Mucosa of stomach (tissue), 1 donor: ENCODE data around the gene ARL3.

ENCODE experiments used
- H3K27me3 ChIP-seq: one replicate; pipeline ENCODE4 v1.7.0; 2013; ENCODE audit warnings: mild to moderate bottlenecking, low read length; ENCODE audit not compliant: control insufficient read depth, insufficient read depth
- H3K36me3 ChIP-seq: one replicate; pipeline ENCODE4 v1.7.0; 2013; ENCODE audit warnings: low read length; ENCODE audit not compliant: control insufficient read depth, insufficient read depth
- H3K4me1 ChIP-seq: one replicate; pipeline ENCODE4 v1.7.0; 2013; ENCODE audit warnings: mild to moderate bottlenecking, low read length; ENCODE audit not compliant: control insufficient read depth, insufficient read depth
- H3K4me3 ChIP-seq: one replicate; pipeline ENCODE4 v1.7.0; 2013; ENCODE audit warnings: low read length
- H3K9ac ChIP-seq: one replicate; pipeline ENCODE4 v1.7.0; 2013; ENCODE audit warnings: mild to moderate bottlenecking, low read length, moderate library complexity
- H3K9me3 ChIP-seq: one replicate; pipeline ENCODE4 v1.7.0; 2013; ENCODE audit warnings: mild to moderate bottlenecking, low read length, moderate library complexity; ENCODE audit not compliant: control insufficient read depth
- donor health status: Pancreatic carcinoma.

Gene ARL3

DNA sequence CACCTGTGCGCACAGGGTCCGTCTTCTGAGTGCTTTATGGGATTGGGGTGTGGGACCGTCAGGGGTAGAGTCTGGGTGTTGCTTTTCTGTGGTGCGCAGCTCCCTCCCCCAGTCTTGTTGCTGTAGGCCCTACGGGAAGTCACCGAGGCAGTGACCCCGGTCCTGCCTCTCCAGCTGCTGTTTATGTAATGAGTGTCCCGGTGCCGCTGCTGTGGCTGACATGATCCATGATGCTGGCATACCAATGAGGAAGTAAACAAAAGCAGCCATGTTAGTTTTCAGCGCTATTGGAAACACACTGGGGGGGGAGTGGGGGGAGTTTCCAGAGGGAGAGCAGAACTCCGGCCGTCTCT, 68.8 kb downstream of the ARL3 start:
- H3K9ac ChIP-seq, result peak overlapping the region; percentile 99
- no peaks in the 10 kb centered on the region for H3K27me3 ChIP-seq
- H3K4me1 ChIP-seq, result peaks cover 43% of the 10 kb centered on the region
- no peaks in the 10 kb centered on the region for H3K9me3 ChIP-seq
- peak overlapping the region; percentile 98 for H3K4me3 ChIP-seq
- peaks cover 6% of the 10 kb centered on the region for H3K36me3 ChIP-seq

DNA sequence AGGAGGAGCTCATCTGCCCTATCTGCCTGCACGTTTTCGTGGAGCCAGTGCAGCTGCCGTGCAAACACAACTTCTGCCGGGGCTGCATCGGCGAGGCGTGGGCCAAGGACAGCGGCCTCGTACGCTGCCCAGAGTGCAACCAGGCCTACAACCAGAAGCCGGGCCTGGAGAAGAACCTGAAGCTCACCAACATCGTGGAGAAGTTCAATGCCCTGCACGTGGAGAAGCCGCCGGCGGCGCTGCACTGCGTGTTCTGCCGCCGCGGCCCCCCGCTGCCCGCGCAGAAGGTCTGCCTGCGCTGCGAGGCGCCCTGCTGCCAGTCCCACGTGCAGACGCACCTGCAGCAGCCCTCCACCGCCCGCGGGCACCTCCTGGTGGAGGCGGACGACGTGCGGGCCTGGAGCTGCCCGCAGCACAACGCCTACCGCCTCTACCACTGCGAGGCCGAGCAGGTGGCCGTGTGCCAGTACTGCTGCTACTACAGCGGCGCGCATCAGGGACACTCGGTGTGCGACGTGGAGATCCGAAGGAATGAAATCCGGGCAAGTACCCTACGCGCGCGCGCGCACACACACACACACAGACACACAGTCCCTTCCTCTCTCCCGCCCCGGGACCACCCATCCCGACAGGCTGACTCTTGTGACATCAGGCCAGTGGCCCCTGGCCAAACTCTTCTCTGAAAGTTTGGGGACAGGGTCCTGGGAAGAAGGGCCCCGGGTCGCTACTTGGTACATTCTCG, 69.4 kb downstream of the ARL3 start:
- H3K36me3 ChIP-seq, result peaks cover 6% of the 10 kb centered on the region
- peak overlapping the region; percentile 98 for H3K4me3 ChIP-seq
- no peaks in the 10 kb centered on the region for H3K27me3 ChIP-seq
- H3K9me3 ChIP-seq, result no peaks in the 10 kb centered on the region
- H3K4me1 ChIP-seq, result peaks cover 37% of the 10 kb centered on the region
- peak overlapping the region; percentile 99 for H3K9ac ChIP-seq

DNA sequence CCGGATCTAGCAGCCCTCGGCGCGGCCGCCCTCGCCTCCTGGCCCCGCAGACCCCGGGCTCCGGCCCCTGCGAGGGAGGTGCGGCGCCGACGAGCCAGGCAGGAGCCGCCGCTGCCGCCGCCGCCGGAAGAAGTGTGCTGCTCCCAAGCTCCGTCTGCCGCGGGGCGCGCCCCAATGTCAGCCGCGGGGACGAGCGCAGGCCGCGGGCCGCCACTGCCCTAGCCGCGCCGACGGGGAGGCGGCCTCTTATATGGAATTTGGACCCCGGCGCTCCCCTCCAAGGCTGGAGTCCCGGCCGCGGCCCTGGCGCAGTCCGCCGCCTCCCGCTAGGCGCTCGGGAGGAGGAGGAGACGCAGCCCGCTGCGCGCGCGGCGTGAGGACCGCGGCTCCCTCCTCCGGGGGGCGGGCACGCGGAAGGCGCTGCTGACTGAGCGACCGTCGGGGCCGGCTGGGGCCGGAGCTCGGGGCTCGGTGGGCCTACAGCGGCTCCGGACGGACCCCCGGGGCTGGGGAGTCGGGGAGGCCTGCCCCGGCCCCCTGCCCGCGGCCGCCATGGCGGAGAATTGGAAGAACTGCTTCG, 70.0 kb downstream of the ARL3 start, which contains the start of gene TRIM8:
TRIM8 (plus strand) TSS at position 414 of the 580 bp plus-strand sequence; CDS start at position 553, 139 bp downstream.
- Histone ChIP-seq H3K27me3 (no peaks in the 10 kb centered on the region), H3K9ac (peak within 1 kb of the TSS; percentile 99), H3K36me3 (peaks cover 6% of the 10 kb centered on the region), H3K9me3 (no peaks in the 10 kb centered on the region), H3K4me1 (peaks cover 31% of the 10 kb centered on the region), H3K4me3 (peak within 1 kb of the TSS; percentile 98)

- peak overlapping the region; percentile 77 for H3K4me3 ChIP-seq
- no peaks in the 10 kb centered on the region for H3K9me3 ChIP-seq
- no peaks in the 10 kb centered on the region for H3K27me3 ChIP-seq
- H3K36me3 ChIP-seq, result peaks cover 2% of the 10 kb centered on the region
- peaks cover 24% of the 10 kb centered on the region for H3K4me1 ChIP-seq
- H3K9ac ChIP-seq, result peak overlapping the region; percentile 99
Observed at GRCh38 chr10:102643336-102644065, 70.7 kb downstream of the ARL3 start.

DNA sequence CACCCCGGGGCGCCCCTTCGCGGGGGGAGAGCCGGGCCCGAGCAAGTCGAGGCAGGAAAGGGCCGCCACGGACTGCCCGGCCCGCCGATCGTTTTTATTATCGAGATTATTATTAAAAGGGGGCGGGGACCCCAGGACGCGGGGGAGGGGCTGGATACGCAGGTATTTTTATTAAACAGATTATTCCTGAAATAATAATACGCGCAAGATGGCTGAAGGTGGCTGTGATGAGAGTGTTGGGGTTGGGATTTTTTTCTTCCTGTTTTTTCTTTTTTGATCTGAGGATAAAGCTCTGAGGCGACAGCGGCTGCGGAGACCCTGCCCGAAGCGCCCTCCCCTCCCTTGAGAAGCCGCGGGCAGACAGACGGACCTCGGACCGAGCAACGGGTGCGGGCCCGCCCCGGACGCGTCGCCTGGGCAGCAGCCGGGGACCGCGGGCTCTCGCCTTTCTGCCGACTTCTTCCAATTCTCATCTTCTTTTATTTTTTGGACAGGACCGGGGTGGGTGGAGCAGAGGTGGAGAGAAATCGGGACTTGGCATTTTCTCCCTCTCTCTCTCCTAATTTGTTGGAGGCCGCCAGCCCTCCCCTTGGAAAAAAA, 71.4 kb downstream of the ARL3 start:
- H3K9me3 ChIP-seq, result no peaks in the 10 kb centered on the region
- peak overlapping the region; percentile 77 for H3K4me3 ChIP-seq
- H3K36me3 ChIP-seq, result no peaks in the 10 kb centered on the region
- no peaks in the 10 kb centered on the region for H3K27me3 ChIP-seq
- H3K4me1 ChIP-seq, result peaks cover 17% of the 10 kb centered on the region
- H3K9ac ChIP-seq, result peak overlapping the region; percentile 99

GRCh38 chr10:102641880-102642735, 72.1 kb downstream of the ARL3 start:
- Histone ChIP-seq H3K9me3 (no peaks in the 10 kb centered on the region), H3K4me3 (peak overlapping the region; percentile 77), H3K36me3 (no peaks in the 10 kb centered on the region), H3K27me3 (no peaks in the 10 kb centered on the region), H3K9ac (peak overlapping the region; percentile 99), H3K4me1 (peaks cover 10% of the 10 kb centered on the region)

- Histone ChIP-seq H3K9me3 (no peaks in the 10 kb centered on the region), H3K36me3 (no peaks in the 10 kb centered on the region), H3K27me3 (no peaks in the 10 kb centered on the region), H3K9ac (peak overlapping the region; percentile 81), H3K4me1 (peaks cover 6% of the 10 kb centered on the region), H3K4me3 (peak overlapping the region; percentile 71)
Observed at GRCh38 chr10:102641402-102641801, 72.8 kb downstream of the ARL3 start.

DNA sequence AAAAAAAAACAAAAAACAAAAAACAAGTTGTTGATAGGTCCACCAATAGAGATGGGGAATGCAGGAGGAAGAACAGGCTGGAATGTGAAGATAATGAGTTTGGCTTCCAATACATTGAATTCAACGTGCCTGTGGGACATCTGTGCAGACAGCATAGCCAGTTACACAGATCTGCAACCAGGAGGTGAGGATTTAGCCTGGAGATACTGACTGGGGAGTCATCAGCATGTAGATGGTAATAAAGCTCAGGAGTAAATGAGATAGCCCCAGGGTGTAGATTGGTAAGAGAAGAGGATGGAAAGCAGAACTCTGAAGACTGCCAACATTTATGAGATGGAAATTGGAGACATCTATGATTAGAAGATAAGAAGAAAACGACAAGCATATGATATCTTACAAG, 74.7 kb downstream of the ARL3 start:
- Histone ChIP-seq H3K36me3 (no peaks in the 10 kb centered on the region), H3K4me1 (peaks cover 6% of the 10 kb centered on the region), H3K9me3 (no peaks in the 10 kb centered on the region), H3K27me3 (no peaks in the 10 kb centered on the region), H3K4me3 (no peak overlapping the region), H3K9ac (no peak overlapping the region)

- no peak overlapping the region for H3K9ac ChIP-seq
- H3K36me3 ChIP-seq, result no peaks in the 10 kb centered on the region
- H3K9me3 ChIP-seq, result no peaks in the 10 kb centered on the region
- H3K27me3 ChIP-seq, result no peaks in the 10 kb centered on the region
- peaks cover 16% of the 10 kb centered on the region for H3K4me1 ChIP-seq
- H3K4me3 ChIP-seq, result no peak overlapping the region
Observed at GRCh38 chr10:102635377-102635776, 78.8 kb downstream of the ARL3 start.

- H3K27me3 ChIP-seq, result no peaks in the 10 kb centered on the region
- no peak overlapping the region for H3K9ac ChIP-seq
- no peaks in the 10 kb centered on the region for H3K9me3 ChIP-seq
- no peak overlapping the region for H3K4me3 ChIP-seq
- peaks cover 16% of the 10 kb centered on the region for H3K4me1 ChIP-seq
- no peaks in the 10 kb centered on the region for H3K36me3 ChIP-seq
Observed at GRCh38 chr10:102634686-102635085, 79.5 kb downstream of the ARL3 start.

GRCh38 chr10:102633848-102634247, 80.3 kb downstream of the ARL3 start:
- Histone ChIP-seq H3K27me3 (no peaks in the 10 kb centered on the region), H3K9me3 (no peaks in the 10 kb centered on the region), H3K4me1 (peaks cover 16% of the 10 kb centered on the region), H3K4me3 (no peak overlapping the region), H3K9ac (no peak overlapping the region), H3K36me3 (no peaks in the 10 kb centered on the region)
